Measurements from ENCODE around the gene GPR63.

GPR63 gene

DNA sequence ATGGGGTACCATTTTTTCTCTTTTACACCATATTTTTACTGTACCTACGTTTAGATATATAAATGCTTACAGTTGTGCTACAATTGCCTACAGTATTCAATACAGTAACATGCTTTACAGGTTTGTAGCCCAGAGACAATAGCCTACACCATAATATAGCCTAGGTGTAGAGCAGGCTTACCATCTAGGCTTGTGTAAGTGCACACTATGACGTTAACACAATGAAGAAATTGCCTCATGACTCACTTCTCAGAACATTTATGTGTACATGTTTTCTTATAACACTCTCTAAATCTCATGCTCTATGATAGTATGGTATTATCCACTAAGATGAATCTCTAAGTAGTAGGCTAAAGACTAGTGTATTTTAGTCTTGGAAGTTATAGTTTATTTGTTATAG, 13.5 kb downstream of the GPR63 start:
- no peak for TF ChIP-seq ZFX (IDR thresholded peaks at IDR 0.05; ENCODE audit: borderline replicate concordance)
- TF ChIP-seq, protein P1, sequence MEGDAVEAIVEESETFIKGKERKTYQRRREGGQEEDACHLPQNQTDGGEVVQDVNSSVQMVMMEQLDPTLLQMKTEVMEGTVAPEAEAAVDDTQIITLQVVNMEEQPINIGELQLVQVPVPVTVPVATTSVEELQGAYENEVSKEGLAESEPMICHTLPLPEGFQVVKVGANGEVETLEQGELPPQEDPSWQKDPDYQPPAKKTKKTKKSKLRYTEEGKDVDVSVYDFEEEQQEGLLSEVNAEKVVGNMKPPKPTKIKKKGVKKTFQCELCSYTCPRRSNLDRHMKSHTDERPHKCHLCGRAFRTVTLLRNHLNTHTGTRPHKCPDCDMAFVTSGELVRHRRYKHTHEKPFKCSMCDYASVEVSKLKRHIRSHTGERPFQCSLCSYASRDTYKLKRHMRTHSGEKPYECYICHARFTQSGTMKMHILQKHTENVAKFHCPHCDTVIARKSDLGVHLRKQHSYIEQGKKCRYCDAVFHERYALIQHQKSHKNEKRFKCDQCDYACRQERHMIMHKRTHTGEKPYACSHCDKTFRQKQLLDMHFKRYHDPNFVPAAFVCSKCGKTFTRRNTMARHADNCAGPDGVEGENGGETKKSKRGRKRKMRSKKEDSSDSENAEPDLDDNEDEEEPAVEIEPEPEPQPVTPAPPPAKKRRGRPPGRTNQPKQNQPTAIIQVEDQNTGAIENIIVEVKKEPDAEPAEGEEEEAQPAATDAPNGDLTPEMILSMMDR (IDR thresholded peaks at IDR 0.05): no peak
- H3K27ac ChIP-seq: no peak overlapping the region

DNA sequence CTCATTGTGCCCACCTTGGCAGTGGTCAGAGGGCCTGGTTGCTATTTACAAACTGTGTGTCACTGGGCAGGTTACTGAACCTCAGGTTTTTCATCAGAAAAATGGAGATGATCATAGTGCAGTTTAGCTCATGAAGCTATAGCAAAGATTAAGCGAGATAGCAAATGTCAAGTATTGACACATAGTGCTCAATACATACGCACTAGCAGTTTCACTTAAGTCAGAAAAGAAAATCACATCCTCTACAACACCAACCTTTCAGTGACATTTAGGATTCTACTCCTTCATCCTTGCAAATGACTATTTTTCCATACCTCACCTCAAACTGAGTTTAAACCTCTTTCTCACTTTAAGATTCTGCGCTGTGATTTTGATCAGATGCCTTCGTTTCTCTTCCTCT, 16.2 kb downstream of the GPR63 start:
- no peak overlapping the region for H3K27ac ChIP-seq
- TF ChIP-seq, protein P1 (IDR thresholded peaks at IDR 0.05): no peak
- no peak for TF ChIP-seq ZFX (IDR thresholded peaks at IDR 0.05; ENCODE audit: borderline replicate concordance)

DNA sequence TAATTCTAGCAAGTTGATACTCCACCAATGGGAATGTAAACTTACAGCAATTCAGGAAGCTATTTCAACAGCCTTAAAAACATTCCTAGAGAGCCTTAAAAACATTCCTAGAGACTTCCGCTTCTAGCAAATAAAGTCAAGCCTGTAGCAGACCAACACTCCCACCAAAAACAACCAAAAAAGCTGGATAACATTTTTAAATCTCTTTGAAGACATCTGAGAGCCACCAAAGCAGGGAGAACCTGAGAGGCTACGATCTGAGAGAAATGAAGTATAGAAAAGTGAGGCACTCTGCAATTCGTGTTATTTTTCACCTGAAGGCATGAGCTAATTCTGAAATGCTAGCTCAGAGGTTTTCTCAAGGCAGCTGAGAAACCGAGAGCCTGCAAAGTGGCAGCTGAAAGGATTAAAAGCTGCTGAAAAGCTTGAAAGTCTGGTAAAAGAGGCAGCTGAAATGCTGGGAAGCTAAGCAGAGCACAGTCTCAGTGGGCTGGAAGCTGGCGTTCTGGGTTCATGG, 20.9 kb downstream of the GPR63 start:
- no peak for TF ChIP-seq ZFX (IDR thresholded peaks at IDR 0.05; ENCODE audit: borderline replicate concordance)
- TF ChIP-seq, protein P1 (IDR thresholded peaks at IDR 0.05): no peak
- no peak overlapping the region for H3K27ac ChIP-seq

DNA sequence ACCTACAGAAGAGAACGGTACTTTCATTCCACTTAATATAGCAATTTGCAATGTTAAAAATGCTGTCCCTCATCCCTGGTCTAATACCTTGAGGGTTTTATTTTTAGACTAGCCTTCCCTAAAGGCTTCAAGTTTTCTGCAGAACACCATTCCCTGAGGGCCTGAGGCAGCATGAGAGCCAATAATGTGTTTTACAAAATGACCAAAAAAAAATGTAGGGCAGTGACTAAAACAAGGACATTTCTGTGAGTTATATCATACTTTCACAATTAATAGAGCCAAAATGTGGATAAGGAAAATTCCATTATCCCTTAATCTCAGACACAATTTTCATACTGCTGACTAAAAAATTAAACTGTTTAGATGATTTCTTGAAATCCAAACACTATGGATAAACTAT, 22.7 kb downstream of the GPR63 start:
- no peak overlapping the region for H3K27ac ChIP-seq
- TF ChIP-seq ZFX (IDR thresholded peaks at IDR 0.05; ENCODE audit: borderline replicate concordance): no peak
- TF ChIP-seq, protein P1 (IDR thresholded peaks at IDR 0.05): no peak

DNA sequence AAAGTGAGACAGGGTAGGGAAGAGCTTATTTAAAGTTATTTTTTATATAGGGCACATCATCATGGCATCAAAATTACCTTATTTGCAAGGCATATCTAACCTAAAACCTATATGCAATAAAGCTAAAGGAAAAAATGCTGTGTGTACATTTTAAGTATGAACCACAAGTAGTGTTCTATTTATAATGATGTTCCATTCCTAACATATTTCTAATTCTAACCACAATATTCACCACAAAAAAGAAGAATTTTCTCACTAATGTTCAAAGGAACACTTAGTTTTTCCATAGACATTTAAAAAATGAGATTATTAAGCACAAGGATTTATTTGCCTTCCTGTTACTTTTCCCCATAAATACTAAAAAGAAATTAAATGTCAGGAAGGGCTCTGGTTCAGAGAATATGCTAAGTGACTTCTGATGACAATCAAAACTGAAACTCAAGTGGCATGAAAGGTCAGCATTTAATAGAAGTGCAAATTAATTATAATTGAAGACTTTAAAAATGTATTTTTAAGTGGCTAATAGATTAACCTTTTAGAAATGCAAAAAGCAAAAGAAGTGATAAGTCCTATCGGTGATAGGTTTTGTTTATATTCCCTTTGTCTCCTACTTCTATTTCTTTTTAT, 25.1 kb downstream of the GPR63 start:
- H3K27ac ChIP-seq: no peak overlapping the region
- TF ChIP-seq, protein P1 (IDR thresholded peaks at IDR 0.05): no peak
- no peak for TF ChIP-seq ZFX (IDR thresholded peaks at IDR 0.05; ENCODE audit: borderline replicate concordance)

DNA sequence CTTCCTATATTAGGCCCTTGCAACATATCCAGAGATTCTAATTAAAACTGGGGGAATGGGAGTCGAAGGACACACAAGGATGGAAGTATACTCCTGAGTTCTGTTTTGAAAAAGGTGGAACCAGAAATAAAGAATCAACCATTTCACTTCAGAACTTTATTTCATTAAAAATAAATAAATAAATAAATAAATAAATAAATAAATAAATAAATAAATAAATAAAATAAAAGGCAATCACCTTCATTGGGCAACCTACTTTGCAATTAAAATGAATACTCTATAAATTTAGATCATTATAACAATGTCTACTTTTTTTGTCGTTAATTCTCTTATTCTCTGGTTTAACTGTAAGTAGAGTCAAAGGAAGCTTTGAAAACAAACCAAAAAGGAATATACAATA, 25.6 kb downstream of the GPR63 start:
- no peak for TF ChIP-seq ZFX (IDR thresholded peaks at IDR 0.05; ENCODE audit: borderline replicate concordance)
- TF ChIP-seq, protein P1 (IDR thresholded peaks at IDR 0.05): no peak
- H3K27ac ChIP-seq: no peak overlapping the region

DNA sequence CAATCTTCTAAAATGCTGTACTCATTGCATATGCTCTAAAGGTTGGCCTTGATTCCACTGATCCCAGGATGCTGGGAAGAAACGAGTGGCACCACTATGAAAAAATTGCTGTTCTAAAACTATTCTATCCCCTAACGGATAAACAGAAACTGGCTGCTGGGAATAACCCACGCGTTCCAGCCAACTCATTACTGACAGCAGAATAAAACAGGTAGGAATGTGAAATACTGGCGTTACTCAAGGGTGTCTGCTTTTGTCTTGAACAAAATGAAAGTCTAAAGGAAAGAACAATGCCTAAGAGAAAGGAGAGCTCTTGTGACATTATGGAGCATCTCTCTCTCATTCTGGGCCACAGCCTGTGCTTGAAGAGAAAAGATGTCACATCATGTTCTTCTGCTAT, 26.1 kb downstream of the GPR63 start:
- H3K27ac ChIP-seq: no peak overlapping the region
- TF ChIP-seq, protein P1 (IDR thresholded peaks at IDR 0.05): no peak
- TF ChIP-seq ZFX (IDR thresholded peaks at IDR 0.05; ENCODE audit: borderline replicate concordance): no peak

Data from 22Rv1 (cell line).